WTC11 (cell line): ENCODE data around the gene ACSL1.

ENCODE experiments used
- E2F5 ChIP-seq: sonication (generic); formaldehyde crosslinking; IDR thresholded peaks from 2 replicates; pipeline ENCODE4 v1.8.1; 2022; ENCODE audit warnings: mild to moderate bottlenecking, moderate library complexity, missing genetic modification reagents
- ELF4 ChIP-seq: sonication (generic); formaldehyde crosslinking; IDR thresholded peaks from 2 replicates; pipeline ENCODE4 v1.8.1; 2022; ENCODE audit warnings: low read depth, mild to moderate bottlenecking, moderate library complexity, missing genetic modification reagents
- IRF2 ChIP-seq: sonication (generic); formaldehyde crosslinking; IDR thresholded peaks from 2 replicates; pipeline ENCODE4 v1.8.0; 2022; ENCODE audit warnings: low read depth, missing genetic modification reagents, borderline replicate concordance
- NFYB ChIP-seq: sonication (generic); formaldehyde crosslinking; conservative IDR thresholded peaks from 2 replicates; pipeline ENCODE4 v1.8.0; 2022; ENCODE audit warnings: low read depth, missing genetic modification reagents
- SP1 ChIP-seq: sonication (generic); formaldehyde crosslinking; conservative IDR thresholded peaks from 2 replicates; pipeline ENCODE4 v1.8.1; 2022; ENCODE audit warnings: missing genetic modification reagents
- USF1 ChIP-seq: sonication (generic); formaldehyde crosslinking; IDR thresholded peaks from 2 replicates; pipeline ENCODE4 v1.8.0; 2022; ENCODE audit warnings: mild to moderate bottlenecking, missing genetic modification reagents
- ZNF263 ChIP-seq: sonication (generic); formaldehyde crosslinking; IDR thresholded peaks from 2 replicates; pipeline ENCODE4 v1.8.1; 2022; ENCODE audit warnings: low read depth, mild to moderate bottlenecking, moderate library complexity, missing genetic modification reagents
- ZNF281 ChIP-seq: sonication (generic); formaldehyde crosslinking; IDR thresholded peaks from 2 replicates; pipeline ENCODE4 v1.8.0; 2023; ENCODE audit warnings: mild to moderate bottlenecking, missing genetic modification reagents
- ZNF423 ChIP-seq: fragments of 250-450 bp; sonication (Bioruptor Pico); IDR thresholded peaks from 2 replicates; pipeline ENCODE4 v2.1.2; 2022; ENCODE audit warnings: mild to moderate bottlenecking, moderate library complexity
- ZNF512 ChIP-seq: sonication (generic); formaldehyde crosslinking; IDR thresholded peaks from 2 replicates; pipeline ENCODE4 v1.8.1; 2022; ENCODE audit warnings: missing genetic modification reagents, borderline replicate concordance
- TF ChIP-seq, protein P1 (sequence below): fragments of 200-600 bp; IDR thresholded peaks from 2 replicates; pipeline ENCODE4 v1.8.0; 2022; ENCODE audit warnings: antibody characterized with exemption
- TF ChIP-seq, protein P2 (sequence below): sonication (generic); formaldehyde crosslinking; IDR thresholded peaks from 2 replicates; pipeline ENCODE4 v1.8.0; 2022; ENCODE audit warnings: mild to moderate bottlenecking, missing genetic modification reagents
- TF ChIP-seq, protein P3 (sequence below): sonication (generic); formaldehyde crosslinking; IDR thresholded peaks from 2 replicates; pipeline ENCODE4 v1.8.1; 2023; ENCODE audit warnings: mild to moderate bottlenecking, missing genetic modification reagents, moderate library complexity
- TF ChIP-seq, protein P4 (sequence below): sonication (generic); formaldehyde crosslinking; IDR thresholded peaks from 2 replicates; pipeline ENCODE4 v1.8.1; 2023; ENCODE audit warnings: mild to moderate bottlenecking, moderate library complexity, missing genetic modification reagents

GRCh38 chr4:184715526-184715925 is 110.2 kb downstream of the ACSL1 start:
- no peak for TF ChIP-seq IRF2 (CRISPR knock-in tag)
- no peak for TF ChIP-seq SP1 (CRISPR knock-in tag)
- TF ChIP-seq, protein P1, sequence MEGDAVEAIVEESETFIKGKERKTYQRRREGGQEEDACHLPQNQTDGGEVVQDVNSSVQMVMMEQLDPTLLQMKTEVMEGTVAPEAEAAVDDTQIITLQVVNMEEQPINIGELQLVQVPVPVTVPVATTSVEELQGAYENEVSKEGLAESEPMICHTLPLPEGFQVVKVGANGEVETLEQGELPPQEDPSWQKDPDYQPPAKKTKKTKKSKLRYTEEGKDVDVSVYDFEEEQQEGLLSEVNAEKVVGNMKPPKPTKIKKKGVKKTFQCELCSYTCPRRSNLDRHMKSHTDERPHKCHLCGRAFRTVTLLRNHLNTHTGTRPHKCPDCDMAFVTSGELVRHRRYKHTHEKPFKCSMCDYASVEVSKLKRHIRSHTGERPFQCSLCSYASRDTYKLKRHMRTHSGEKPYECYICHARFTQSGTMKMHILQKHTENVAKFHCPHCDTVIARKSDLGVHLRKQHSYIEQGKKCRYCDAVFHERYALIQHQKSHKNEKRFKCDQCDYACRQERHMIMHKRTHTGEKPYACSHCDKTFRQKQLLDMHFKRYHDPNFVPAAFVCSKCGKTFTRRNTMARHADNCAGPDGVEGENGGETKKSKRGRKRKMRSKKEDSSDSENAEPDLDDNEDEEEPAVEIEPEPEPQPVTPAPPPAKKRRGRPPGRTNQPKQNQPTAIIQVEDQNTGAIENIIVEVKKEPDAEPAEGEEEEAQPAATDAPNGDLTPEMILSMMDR: no peak
- TF ChIP-seq NFYB (CRISPR knock-in tag): no peak
- TF ChIP-seq, protein P2, sequence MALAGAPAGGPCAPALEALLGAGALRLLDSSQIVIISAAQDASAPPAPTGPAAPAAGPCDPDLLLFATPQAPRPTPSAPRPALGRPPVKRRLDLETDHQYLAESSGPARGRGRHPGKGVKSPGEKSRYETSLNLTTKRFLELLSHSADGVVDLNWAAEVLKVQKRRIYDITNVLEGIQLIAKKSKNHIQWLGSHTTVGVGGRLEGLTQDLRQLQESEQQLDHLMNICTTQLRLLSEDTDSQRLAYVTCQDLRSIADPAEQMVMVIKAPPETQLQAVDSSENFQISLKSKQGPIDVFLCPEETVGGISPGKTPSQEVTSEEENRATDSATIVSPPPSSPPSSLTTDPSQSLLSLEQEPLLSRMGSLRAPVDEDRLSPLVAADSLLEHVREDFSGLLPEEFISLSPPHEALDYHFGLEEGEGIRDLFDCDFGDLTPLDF (CRISPR knock-in tag): no peak
- no peak for TF ChIP-seq USF1 (CRISPR knock-in tag)
- TF ChIP-seq ZNF281 (CRISPR knock-in tag): no peak
- no peak for TF ChIP-seq ZNF263 (CRISPR knock-in tag)
- TF ChIP-seq E2F5 (CRISPR knock-in tag): no peak
- TF ChIP-seq ELF4 (CRISPR knock-in tag): no peak
- TF ChIP-seq, protein P3, sequence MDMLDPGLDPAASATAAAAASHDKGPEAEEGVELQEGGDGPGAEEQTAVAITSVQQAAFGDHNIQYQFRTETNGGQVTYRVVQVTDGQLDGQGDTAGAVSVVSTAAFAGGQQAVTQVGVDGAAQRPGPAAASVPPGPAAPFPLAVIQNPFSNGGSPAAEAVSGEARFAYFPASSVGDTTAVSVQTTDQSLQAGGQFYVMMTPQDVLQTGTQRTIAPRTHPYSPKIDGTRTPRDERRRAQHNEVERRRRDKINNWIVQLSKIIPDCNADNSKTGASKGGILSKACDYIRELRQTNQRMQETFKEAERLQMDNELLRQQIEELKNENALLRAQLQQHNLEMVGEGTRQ (CRISPR knock-in tag): no peak
- TF ChIP-seq ZNF423 (CRISPR knock-in tag): no peak
- TF ChIP-seq, protein P4, sequence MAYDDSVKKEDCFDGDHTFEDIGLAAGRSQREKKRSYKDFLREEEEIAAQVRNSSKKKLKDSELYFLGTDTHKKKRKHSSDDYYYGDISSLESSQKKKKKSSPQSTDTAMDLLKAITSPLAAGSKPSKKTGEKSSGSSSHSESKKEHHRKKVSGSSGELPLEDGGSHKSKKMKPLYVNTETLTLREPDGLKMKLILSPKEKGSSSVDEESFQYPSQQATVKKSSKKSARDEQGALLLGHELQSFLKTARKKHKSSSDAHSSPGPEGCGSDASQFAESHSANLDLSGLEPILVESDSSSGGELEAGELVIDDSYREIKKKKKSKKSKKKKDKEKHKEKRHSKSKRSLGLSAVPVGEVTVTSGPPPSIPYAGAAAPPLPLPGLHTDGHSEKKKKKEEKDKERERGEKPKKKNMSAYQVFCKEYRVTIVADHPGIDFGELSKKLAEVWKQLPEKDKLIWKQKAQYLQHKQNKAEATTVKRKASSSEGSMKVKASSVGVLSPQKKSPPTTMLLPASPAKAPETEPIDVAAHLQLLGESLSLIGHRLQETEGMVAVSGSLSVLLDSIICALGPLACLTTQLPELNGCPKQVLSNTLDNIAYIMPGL (CRISPR knock-in tag): no peak
- no peak for TF ChIP-seq ZNF512 (CRISPR knock-in tag)
